Renal cortex interstitium (tissue), 3 donors: ENCODE data around the gene USP54. TPM values are rescaled to one million over a fixed set of nuclear protein-coding genes. Genes with fewer than 3 reads are reported as not detected.

ENCODE experiments used
- polyA plus RNA-seq, 3 donors: library from polyadenylated mRNA; unstranded; fragments of 120-200 nt; gene quantifications; one replicate each; pipeline ENCODE4 v1.2.1, GENCODE V29; 2013; ENCODE audit not compliant: insufficient read length in 3 of 3

The USP54 gene
- polyA plus RNA-seq, 3 donors = 34.1 to 45.7 (median 39.6) TPM

Other genes with a start within 250 kb of the USP54 start
- 10 to 100 TPM; 11.9 to 22.8 (median 16.7) TPM for gene CFAP70, start 232.5 kb downstream of the USP54 start, polyA plus RNA-seq
- 10 to 100 TPM; 82.3 to 88.0 (median 87.9) TPM for gene ANXA7, start 177.3 kb downstream of the USP54 start, polyA plus RNA-seq
- gene MSS51, start 157.8 kb downstream of the USP54 start, polyA plus RNA-seq = 1 to 10 TPM; 1.9 to 5.0 (median 2.5) TPM
- gene PPP3CB, start 95.3 kb downstream of the USP54 start, polyA plus RNA-seq = 10 to 100 TPM; 60.1 to 66.2 (median 64.0) TPM
- gene MYOZ1, start 50.1 kb upstream of the USP54 start, polyA plus RNA-seq = 1 to 10 TPM; 4.8 to 5.4 (median 5.0) TPM
- gene SYNPO2L, start 64.7 kb upstream of the USP54 start, polyA plus RNA-seq = 1 to 10 TPM in 1 of 3 donors, under 1 TPM in 2; 0.28 to 1.6 (median 0.50) TPM
- 10 to 100 TPM; 11.2 to 31.3 (median 14.8) TPM for gene AGAP5, start 106.8 kb upstream of the USP54 start, polyA plus RNA-seq
- gene SEC24C, start 153.0 kb upstream of the USP54 start, polyA plus RNA-seq = 10 to 100 TPM; 65.6 to 69.4 (median 67.0) TPM
- 10 to 100 TPM; 47.2 to 52.5 (median 50.0) TPM for gene CHCHD1, start 190.7 kb upstream of the USP54 start, polyA plus RNA-seq
- gene ZSWIM8, start 194.3 kb upstream of the USP54 start, polyA plus RNA-seq = 100 to 1,000 TPM in 2 of 3 donors, 10 to 100 TPM in 1; 85.0 to 137 (median 100) TPM
- 10 to 100 TPM; 31.9 to 34.5 (median 32.5) TPM for gene NDST2, start 220.3 kb upstream of the USP54 start, polyA plus RNA-seq